Stimulated activated memory B cell treated with anti-CD40 and anti-IgM and Interleukin-4, amounts not matched to agents 10 μg/mL and 1 μg/mL and 100 μg/mL, for 72 hours (primary cell): ENCODE measurements around the gene RUSF1.
"Not testable (repeated sequence)": the region's sequence is repeated elsewhere in the genome, so short reads cannot be mapped to it uniquely, and the experiment has no call there.

Experiments
- ATAC-seq: fragments of 150-1000 bp; cut with Tn5 transposase; 2 replicates; pipeline ENCODE4 v1.10.0; 2021
- H3K27ac Mint-ChIP-seq: one replicate; pipeline ENCODE4 v1.8.0; 2022; ENCODE audit warnings: mild to moderate bottlenecking, mixed read lengths
- H3K27me3 Mint-ChIP-seq: one replicate; pipeline ENCODE4 v1.8.0; 2022; ENCODE audit warnings: mixed read lengths
- H3K36me3 Mint-ChIP-seq: one replicate; pipeline ENCODE4 v1.8.0; 2022; ENCODE audit warnings: mixed read lengths
- H3K4me1 Mint-ChIP-seq: one replicate; pipeline ENCODE4 v1.8.0; 2022; ENCODE audit warnings: mixed read lengths
- H3K4me3 Mint-ChIP-seq: one replicate; pipeline ENCODE4 v1.8.0; 2022; ENCODE audit warnings: mild to moderate bottlenecking, moderate library complexity, mixed read lengths
- H3K9me3 Mint-ChIP-seq: one replicate; pipeline ENCODE4 v1.8.0; 2022; ENCODE audit warnings: mixed read lengths

The RUSF1 gene

DNA sequence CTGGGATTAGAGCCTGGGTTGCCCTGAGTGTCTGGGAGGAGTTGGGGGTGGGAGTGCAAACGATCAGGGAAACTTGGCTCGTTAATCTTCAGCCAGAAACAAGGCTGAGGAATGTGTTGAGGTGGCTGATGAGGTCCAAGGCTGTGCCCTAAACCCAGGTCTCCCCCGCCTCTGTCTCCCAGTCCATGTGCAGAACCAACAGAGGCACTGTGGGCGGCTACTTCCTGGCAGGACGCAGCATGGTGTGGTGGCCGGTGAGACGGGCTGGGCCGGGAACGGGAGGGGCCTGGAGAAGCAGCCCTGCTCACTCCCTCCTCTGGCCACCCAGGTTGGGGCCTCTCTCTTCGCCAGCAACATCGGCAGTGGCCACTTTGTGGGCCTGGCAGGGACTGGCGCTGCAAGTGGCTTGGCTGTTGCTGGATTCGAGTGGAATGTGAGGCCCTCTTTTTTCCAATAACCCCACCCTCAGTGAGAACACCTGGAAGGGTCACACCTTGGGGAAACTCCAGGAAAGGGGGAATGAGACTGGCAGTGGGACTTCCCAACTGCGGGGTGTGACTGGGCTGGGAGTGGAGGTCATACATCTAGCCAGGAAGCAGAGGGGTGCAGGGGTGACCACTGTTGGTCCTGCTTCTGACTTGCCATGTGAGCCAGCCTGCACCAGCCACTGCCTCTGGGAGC, 23.6 kb downstream of the RUSF1 start:
- Mint-ChIP-seq H3K4me3 (no peak overlapping the region), H3K27me3 (peaks cover 34% of the 10 kb centered on the region), H3K27ac (no peak overlapping the region), H3K36me3 (peaks cover 4% of the 10 kb centered on the region), H3K4me1 (peaks cover 9% of the 10 kb centered on the region), H3K9me3 (no peaks in the 10 kb centered on the region)
- ATAC-seq, result no peak

DNA sequence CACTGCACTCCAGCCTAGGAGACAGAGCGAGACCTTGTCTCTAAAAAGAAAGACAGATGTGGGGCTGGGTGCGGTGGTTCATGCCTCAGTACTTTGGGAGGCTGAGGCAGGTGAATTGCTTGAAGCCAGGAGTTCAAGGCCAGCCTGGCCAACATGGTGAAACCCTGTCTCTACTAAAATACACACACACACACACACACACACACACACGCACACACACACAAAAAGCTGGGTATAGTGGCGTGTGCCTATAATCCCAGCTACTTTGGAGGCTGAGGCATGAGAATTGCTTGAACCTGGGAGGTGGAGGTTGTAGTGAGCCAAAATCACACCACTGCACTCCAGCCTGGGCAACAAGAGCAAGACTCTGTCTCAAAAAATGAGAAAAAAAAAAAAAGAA, 24.1 kb downstream of the RUSF1 start:
- ATAC-seq, H3K27ac Mint-ChIP-seq, H3K9me3 Mint-ChIP-seq, H3K36me3 Mint-ChIP-seq, H3K4me1 Mint-ChIP-seq, H3K4me3 Mint-ChIP-seq: not testable (repeated sequence)
- peaks cover 34% of the 10 kb centered on the region for H3K27me3 Mint-ChIP-seq

DNA sequence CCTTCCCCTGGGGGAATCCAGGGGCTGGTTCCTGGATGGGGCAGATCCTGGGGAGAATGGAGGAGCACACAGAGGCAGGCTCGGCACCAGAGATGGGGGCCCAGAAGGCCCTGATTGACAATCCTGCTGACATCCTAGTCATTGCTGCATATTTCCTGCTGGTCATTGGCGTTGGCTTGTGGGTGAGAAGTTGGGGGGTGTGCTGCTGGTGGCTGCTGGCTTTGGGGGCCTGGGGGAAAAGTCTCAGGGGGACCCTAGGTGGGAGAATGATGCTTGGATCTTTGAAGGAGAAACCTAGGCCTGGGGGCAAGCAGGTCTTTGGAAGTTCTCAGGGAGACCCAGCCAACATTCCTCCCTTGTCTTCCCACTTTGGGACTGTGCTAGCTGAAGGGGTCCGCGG, 25.1 kb downstream of the RUSF1 start, which contains the start of gene SLC5A2:
SLC5A2 (plus strand) TSS at position 43 of the 400 bp plus-strand sequence; CDS start at position 57, 14 bp downstream.
- Mint-ChIP-seq H3K36me3 (no peaks in the 10 kb centered on the region), H3K27me3 (peaks cover 36% of the 10 kb centered on the region), H3K27ac (no peak within 1 kb of the TSS), H3K4me3 (no peak within 1 kb of the TSS), H3K9me3 (no peaks in the 10 kb centered on the region), H3K4me1 (peaks cover 10% of the 10 kb centered on the region)
- no peak for ATAC-seq

GRCh38 chr16:31480851-31481536, 27.2 kb downstream of the RUSF1 start:
- Mint-ChIP-seq H3K9me3 (no peaks in the 10 kb centered on the region), H3K36me3 (no peaks in the 10 kb centered on the region), H3K27ac (no peak overlapping the region), H3K4me1 (peaks cover 20% of the 10 kb centered on the region), H3K27me3 (peaks cover 49% of the 10 kb centered on the region), H3K4me3 (no peak overlapping the region)
- ATAC-seq, result no peak

GRCh38 chr16:31479751-31480150, 28.4 kb downstream of the RUSF1 start:
- Mint-ChIP-seq H3K9me3 (no peaks in the 10 kb centered on the region), H3K27me3 (peaks cover 36% of the 10 kb centered on the region), H3K4me1 (peaks cover 22% of the 10 kb centered on the region), H3K4me3 (no peak overlapping the region), H3K27ac (no peak overlapping the region), H3K36me3 (no peaks in the 10 kb centered on the region)
- ATAC-seq, result no peak

DNA sequence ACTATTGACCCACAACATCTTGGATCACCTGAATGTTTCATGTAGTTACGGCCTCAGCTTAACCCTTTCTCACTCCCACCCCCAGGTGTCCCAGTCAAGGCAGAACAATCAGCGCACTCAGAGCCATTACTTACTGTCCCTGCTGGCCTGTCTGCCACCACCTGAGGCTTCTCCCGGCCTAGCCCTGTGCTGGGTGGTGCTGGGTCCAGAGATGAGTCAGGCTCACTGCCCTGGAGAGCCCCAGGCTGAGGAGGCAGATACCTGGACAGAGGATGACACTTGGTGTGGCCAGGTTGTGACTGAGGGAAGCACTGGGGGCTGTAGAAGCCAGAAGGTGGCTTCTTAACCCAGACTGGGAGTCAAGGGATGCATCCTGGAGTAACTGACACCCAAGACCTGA, 29.2 kb downstream of the RUSF1 start:
- no peak overlapping the region for H3K4me3 Mint-ChIP-seq

GRCh38 chr16:31477220-31478216, 30.7 kb downstream of the RUSF1 start:
- H3K36me3 Mint-ChIP-seq, result no peaks in the 10 kb centered on the region
- peaks cover 37% of the 10 kb centered on the region for H3K27me3 Mint-ChIP-seq
- H3K27ac Mint-ChIP-seq, result peak overlapping the region; percentile 40
- H3K4me3 Mint-ChIP-seq, result peak overlapping the region; percentile 68
- H3K4me1 Mint-ChIP-seq, result peaks cover 25% of the 10 kb centered on the region
- no peaks in the 10 kb centered on the region for H3K9me3 Mint-ChIP-seq
- peak; percentile 53 for ATAC-seq

More for the DNA sequence above, 29.2 kb downstream of the RUSF1 start:
- peaks cover 29% of the 10 kb centered on the region for H3K27me3 Mint-ChIP-seq
- no peak overlapping the region for H3K27ac Mint-ChIP-seq
- no peak for ATAC-seq
- H3K9me3 Mint-ChIP-seq, result no peaks in the 10 kb centered on the region
- H3K4me1 Mint-ChIP-seq, result peaks cover 22% of the 10 kb centered on the region
- H3K36me3 Mint-ChIP-seq, result no peaks in the 10 kb centered on the region

DNA sequence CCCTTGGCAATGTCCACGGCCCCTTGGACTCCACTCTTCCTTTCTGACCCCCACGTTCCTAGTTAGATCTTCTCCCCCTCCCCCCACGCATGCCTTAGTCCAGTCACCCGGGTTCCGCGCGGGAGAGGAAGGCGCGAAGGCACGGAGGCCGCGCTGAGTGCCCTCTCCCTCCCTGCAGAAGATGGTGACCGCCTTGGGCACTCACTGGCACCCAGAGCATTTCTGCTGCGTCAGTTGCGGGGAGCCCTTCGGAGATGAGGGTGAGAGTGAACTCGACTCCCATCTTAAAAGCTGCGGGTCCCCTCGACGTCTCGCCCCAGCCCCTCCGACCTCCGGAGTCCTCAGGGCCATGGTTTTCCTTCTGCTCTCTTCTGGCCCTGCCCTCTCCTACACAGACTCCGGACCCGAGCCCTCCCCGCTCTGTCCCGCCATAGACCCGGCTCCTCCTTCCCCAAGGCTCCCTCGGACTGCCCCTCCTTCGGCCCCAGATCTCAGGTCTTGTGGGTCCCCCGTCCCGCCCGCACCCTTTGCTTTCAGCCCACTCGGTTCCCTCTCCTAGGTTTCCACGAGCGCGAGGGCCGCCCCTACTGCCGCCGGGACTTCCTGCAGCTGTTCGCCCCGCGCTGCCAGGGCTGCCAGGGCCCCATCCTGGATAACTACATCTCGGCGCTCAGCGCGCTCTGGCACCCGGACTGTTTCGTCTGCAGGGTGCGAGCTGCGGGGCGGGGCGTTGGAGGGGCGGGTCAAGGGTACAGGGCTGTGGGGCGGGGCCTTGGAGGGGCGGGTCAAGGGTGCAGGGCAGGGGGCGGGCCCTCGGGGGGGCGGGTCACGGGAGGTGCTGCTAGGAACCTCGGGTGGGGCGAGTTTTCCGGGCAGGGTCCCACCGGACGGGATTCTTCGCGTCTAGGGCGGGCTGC, 31.6 kb downstream of the RUSF1 start:
- no peaks in the 10 kb centered on the region for H3K36me3 Mint-ChIP-seq
- peak overlapping the region; percentile 25 for H3K27ac Mint-ChIP-seq
- H3K27me3 Mint-ChIP-seq, result peaks cover 36% of the 10 kb centered on the region

DNA sequence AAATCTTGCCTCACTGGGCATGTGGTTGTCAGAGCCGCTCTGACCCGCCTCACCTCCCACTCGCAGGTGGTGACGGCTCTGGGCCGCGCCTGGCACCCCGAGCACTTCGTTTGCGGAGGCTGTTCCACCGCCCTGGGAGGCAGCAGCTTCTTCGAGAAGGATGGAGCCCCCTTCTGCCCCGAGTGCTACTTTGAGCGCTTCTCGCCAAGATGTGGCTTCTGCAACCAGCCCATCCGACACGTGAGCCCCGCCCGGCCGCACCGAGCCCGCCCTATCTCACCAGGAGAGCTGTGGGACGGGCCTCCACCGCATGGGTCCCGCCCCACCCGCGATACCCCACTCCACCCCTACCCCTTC, 32.3 kb downstream of the RUSF1 start:
- H3K9me3 Mint-ChIP-seq, result no peaks in the 10 kb centered on the region
- H3K4me3 Mint-ChIP-seq, result peak overlapping the region; percentile 87
- H3K36me3 Mint-ChIP-seq, result no peaks in the 10 kb centered on the region
- peaks cover 38% of the 10 kb centered on the region for H3K4me1 Mint-ChIP-seq
- H3K27me3 Mint-ChIP-seq, result peaks cover 42% of the 10 kb centered on the region
- no peak overlapping the region for H3K27ac Mint-ChIP-seq
- no peak for ATAC-seq

More for the DNA sequence above, 31.6 kb downstream of the RUSF1 start:
- H3K9me3 Mint-ChIP-seq, result no peaks in the 10 kb centered on the region
- H3K4me3 Mint-ChIP-seq, result peak overlapping the region; percentile 87
- peak; percentile 90 for ATAC-seq
- H3K4me1 Mint-ChIP-seq, result peaks cover 31% of the 10 kb centered on the region

- Mint-ChIP-seq H3K27me3 (peaks cover 44% of the 10 kb centered on the region), H3K36me3 (no peaks in the 10 kb centered on the region), H3K9me3 (no peaks in the 10 kb centered on the region), H3K4me1 (peaks cover 39% of the 10 kb centered on the region), H3K4me3 (no peak overlapping the region), H3K27ac (no peak overlapping the region)
- no peak for ATAC-seq
These were observed 33.1 kb downstream of the RUSF1 start for GRCh38 chr16:31474773-31475738.

DNA sequence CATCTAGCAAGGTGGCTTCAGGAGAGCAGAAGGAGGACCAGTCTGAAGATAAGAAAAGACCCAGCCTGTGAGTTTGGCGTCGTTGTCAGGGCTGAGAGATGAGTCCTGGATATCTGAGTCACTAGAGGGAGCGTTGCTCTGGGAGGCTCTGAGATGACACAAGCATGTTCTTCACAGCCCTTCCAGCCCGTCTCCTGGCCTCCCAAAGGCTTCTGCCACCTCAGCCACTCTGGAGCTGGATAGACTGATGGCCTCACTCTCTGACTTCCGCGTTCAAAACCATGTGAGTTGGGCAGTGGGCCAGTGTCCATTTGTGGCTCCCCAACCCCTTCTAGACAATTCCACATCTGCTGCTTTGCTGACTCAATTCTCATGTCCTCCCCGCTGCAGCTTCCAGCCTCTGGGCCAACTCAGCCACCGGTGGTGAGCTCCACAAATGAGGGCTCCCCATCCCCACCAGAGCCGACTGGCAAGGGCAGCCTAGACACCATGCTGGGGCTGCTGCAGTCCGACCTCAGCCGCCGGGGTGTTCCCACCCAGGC, 33.9 kb downstream of the RUSF1 start:
- Mint-ChIP-seq H3K27me3 (peaks cover 44% of the 10 kb centered on the region), H3K4me3 (no peak overlapping the region), H3K27ac (no peak overlapping the region), H3K36me3 (no peaks in the 10 kb centered on the region), H3K4me1 (peaks cover 39% of the 10 kb centered on the region), H3K9me3 (no peaks in the 10 kb centered on the region)
- no peak for ATAC-seq

- Mint-ChIP-seq H3K4me3 (no peak overlapping the region), H3K9me3 (no peaks in the 10 kb centered on the region), H3K36me3 (no peaks in the 10 kb centered on the region), H3K4me1 (peaks cover 39% of the 10 kb centered on the region), H3K27ac (no peak overlapping the region), H3K27me3 (peaks cover 44% of the 10 kb centered on the region)
- ATAC-seq, result no peak
These were observed 34.8 kb downstream of the RUSF1 start for GRCh38 chr16:31473264-31473984.

- peaks cover 40% of the 10 kb centered on the region for H3K27me3 Mint-ChIP-seq
- peaks cover 37% of the 10 kb centered on the region for H3K4me1 Mint-ChIP-seq
- peak overlapping the region; percentile 57 for H3K27ac Mint-ChIP-seq
- no peaks in the 10 kb centered on the region for H3K36me3 Mint-ChIP-seq
- H3K9me3 Mint-ChIP-seq, result no peaks in the 10 kb centered on the region
- H3K4me3 Mint-ChIP-seq, result peak overlapping the region; percentile 73
- ATAC-seq, result peak; percentile 34
These were observed 35.4 kb downstream of the RUSF1 start for GRCh38 chr16:31472709-31473203.
